Kidney (tissue), 14 donors: Measurements from ENCODE around the gene CDK5RAP1. TPM values are rescaled to one million over a fixed set of nuclear protein-coding genes. Genes with fewer than 3 reads are reported as not detected.

ENCODE experiments used
- DNase-seq, 5 donors: peaks; one replicate each; pipeline ENCODE4 v3.0.0-alpha.2; 2013 to 2020
- FAIRE-seq: peaks from 2 replicates; lab custom pipeline; 2012; peaks lifted over from hg19 to GRCh38; lab: Jason Lieb, UNC
- H3K27ac ChIP-seq, 2 donors: one replicate each; pipeline ENCODE4 v1.7.0; 2013; ENCODE audit warnings: low read depth in 2 of 2, low read length in 2 of 2, inconsistent platforms in 1 of 2
- H3K27me3 ChIP-seq: one replicate; pipeline ENCODE4 v1.7.1; 2013; ENCODE audit warnings: low read length, inconsistent platforms; ENCODE audit not compliant: control insufficient read depth, insufficient read depth
- H3K36me3 ChIP-seq, 3 donors: one replicate each; pipeline versions ENCODE4 v1.7.0 to v1.7.1; 2013; ENCODE audit warnings: low read length in 3 of 3, control low read depth in 1 of 3, inconsistent platforms in 1 of 3; ENCODE audit not compliant: insufficient read depth in 3 of 3, control insufficient read depth in 2 of 3
- H3K4me1 ChIP-seq, 3 donors: one replicate each; pipeline versions ENCODE4 v1.7.0 to v1.7.1; 2013; ENCODE audit warnings: low read length in 3 of 3, inconsistent platforms in 1 of 3, low read depth in 1 of 3; ENCODE audit not compliant: control insufficient read depth in 2 of 3, insufficient read depth in 2 of 3
- H3K4me3 ChIP-seq, 3 donors: one replicate each; pipeline versions ENCODE4 v1.7.0 to v1.8.1; 2013; ENCODE audit warnings: low read length in 3 of 3, control low read depth in 1 of 3, inconsistent platforms in 1 of 3
- H3K9ac ChIP-seq, 3 donors: one replicate each; pipeline versions ENCODE4 v1.7.0 to v1.7.1; 2013; ENCODE audit warnings: low read length in 3 of 3, control low read depth in 1 of 3, inconsistent platforms in 1 of 3
- H3K9me3 ChIP-seq, 3 donors: one replicate each; pipeline versions ENCODE4 v1.7.0 to v1.7.1; 2013; ENCODE audit warnings: low read length in 3 of 3, control low read depth in 1 of 3, inconsistent platforms in 1 of 3; ENCODE audit not compliant: control insufficient read depth in 2 of 3, insufficient read depth in 1 of 3
- intact Hi-C: fragments of 100-400 bp; cut with DNase I; formaldehyde crosslinking; loops from one replicate; pipeline ENCODE4 v1.11.1; 2022
- polyA plus RNA-seq: library from polyadenylated mRNA; stranded (reverse); fragments of 350-450 nt; fragmentation: Illumina TruSeq; extraction: RNeasy Lipid Tissue Mini Kit (QIAGEN cat#74804); gene quantifications from one replicate; pipeline ENCODE4 v1.2.3, GENCODE V29; 2014; ENCODE audit warnings: low read depth, low replicate concordance; ENCODE audit not compliant: insufficient read depth
- total RNA-seq: library from RNA; stranded (reverse); fragmentation: NEBNext Ultra II Directional; extraction: Animal tissue kit (Norgen Biotek cat#: 25700); gene quantifications from one replicate; pipeline ENCODE4 v1.2.1, GENCODE V29; 2021
- TF ChIP-seq, protein P1 (sequence below): IDR thresholded peaks from 3 replicates; pipeline ENCODE4 v1.5.1; 2012; ENCODE audit warnings: mild to moderate bottlenecking, moderate library complexity, borderline replicate concordance; ENCODE audit not compliant: insufficient read depth; ENCODE audit errors: extremely low read depth
- donor health status: control.
- donor health status: control.
- donor health status: control.
- donor health status: control.
- donor health status: control.
- donor health status: DM: yes; HTN: yes; CAD: no.
- donor health status: Normal renal cell carcinoma (clear cell type).

Gene CDK5RAP1
- total and polyA plus RNA-seq, 2 donors from 2014 or later, result 25.2 to 34.4 TPM

DNA sequence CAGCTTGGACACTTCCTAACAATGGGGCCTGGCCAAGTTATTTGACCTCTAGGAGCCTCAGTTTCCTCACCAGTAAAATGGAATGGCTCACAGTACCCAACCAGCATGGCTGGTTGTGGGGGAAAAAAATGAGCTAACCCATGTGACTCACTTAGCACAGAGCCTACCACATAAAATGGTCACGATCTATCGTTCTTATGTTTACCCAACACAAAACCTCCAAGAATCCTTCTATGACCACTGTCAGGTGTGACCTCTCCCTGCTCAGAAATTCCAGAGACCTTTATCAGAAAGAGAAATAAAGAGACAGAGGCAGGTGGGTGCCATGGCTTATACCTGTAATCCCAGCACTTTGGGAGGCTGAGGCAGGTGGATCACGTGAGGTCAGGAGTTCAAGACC is 78.9 kb downstream of the CDK5RAP1 start:
- TF ChIP-seq, protein P1, sequence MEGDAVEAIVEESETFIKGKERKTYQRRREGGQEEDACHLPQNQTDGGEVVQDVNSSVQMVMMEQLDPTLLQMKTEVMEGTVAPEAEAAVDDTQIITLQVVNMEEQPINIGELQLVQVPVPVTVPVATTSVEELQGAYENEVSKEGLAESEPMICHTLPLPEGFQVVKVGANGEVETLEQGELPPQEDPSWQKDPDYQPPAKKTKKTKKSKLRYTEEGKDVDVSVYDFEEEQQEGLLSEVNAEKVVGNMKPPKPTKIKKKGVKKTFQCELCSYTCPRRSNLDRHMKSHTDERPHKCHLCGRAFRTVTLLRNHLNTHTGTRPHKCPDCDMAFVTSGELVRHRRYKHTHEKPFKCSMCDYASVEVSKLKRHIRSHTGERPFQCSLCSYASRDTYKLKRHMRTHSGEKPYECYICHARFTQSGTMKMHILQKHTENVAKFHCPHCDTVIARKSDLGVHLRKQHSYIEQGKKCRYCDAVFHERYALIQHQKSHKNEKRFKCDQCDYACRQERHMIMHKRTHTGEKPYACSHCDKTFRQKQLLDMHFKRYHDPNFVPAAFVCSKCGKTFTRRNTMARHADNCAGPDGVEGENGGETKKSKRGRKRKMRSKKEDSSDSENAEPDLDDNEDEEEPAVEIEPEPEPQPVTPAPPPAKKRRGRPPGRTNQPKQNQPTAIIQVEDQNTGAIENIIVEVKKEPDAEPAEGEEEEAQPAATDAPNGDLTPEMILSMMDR, result no peak
- Histone ChIP-seq H3K4me3 (no peak overlapping the region), H3K27ac (no peak overlapping the region), H3K9me3 (no peaks in the 10 kb centered on the region), H3K9ac (no peak overlapping the region), H3K4me1 (no peaks in the 10 kb centered on the region), H3K36me3 (no peaks in the 10 kb centered on the region), H3K27me3 (no peaks in the 10 kb centered on the region)
- intact Hi-C loops, result no loop called here
- FAIRE-seq, result no peak
- DNase-seq, result no peak

DNA sequence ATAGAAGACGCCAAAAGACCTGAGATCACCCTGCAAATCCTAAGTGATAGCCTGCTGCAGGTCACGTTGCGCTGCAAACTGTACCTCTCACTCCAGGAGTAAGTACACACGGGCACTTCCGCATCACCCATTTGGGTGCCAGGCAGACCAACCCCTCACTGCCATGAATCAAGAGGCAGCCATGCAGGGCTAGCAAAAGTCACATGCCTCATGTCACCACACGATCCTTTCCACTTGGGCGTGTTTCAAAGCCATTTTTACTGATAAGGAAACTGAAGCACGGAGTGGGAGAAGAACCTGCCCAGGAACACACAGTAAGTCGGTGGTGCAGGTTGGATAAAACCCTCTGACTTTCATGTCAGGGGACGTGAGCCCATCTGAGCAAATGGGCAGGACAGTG is 81.3 kb downstream of the CDK5RAP1 start:
- no peak overlapping the region for H3K4me3 ChIP-seq
- H3K9ac ChIP-seq, result no peak overlapping the region
- TF ChIP-seq, protein P1, result no peak
- DNase-seq, result no peak
- H3K27ac ChIP-seq, result no peak overlapping the region
- no peaks in the 10 kb centered on the region for H3K36me3 ChIP-seq
- no peaks in the 10 kb centered on the region for H3K4me1 ChIP-seq
- no peaks in the 10 kb centered on the region for H3K27me3 ChIP-seq
- intact Hi-C loops, result no loop called here
- FAIRE-seq, result no peak
- H3K9me3 ChIP-seq, result no peaks in the 10 kb centered on the region

DNA sequence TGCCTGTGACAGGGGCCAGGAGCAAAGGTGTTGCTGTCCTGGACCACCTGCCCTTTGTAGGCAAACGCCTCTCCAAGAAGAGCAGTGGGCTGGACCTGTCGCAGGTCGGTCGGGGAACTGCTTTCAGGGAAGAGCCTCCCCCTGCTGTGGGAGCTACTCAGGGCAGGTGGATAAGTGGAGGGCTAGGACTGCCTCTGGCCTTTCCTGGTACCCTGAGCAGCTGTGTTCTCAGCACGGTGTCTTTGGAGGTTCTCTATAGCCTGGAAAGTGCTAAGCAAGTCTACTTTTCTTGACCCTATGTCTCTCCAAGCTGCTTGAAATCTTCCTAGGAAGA is 83.3 kb downstream of the CDK5RAP1 start:
- no peaks in the 10 kb centered on the region for H3K4me1 ChIP-seq
- H3K4me3 ChIP-seq, result no peak overlapping the region
- H3K9me3 ChIP-seq, result no peaks in the 10 kb centered on the region
- H3K27me3 ChIP-seq, result no peaks in the 10 kb centered on the region
- DNase-seq (no peak), FAIRE-seq (no peak)
- TF ChIP-seq, protein P1, result no peak
- no peak overlapping the region for H3K9ac ChIP-seq
- H3K36me3 ChIP-seq, result no peaks in the 10 kb centered on the region
- intact Hi-C loops, result no loop called here
- H3K27ac ChIP-seq, result no peak overlapping the region

DNA sequence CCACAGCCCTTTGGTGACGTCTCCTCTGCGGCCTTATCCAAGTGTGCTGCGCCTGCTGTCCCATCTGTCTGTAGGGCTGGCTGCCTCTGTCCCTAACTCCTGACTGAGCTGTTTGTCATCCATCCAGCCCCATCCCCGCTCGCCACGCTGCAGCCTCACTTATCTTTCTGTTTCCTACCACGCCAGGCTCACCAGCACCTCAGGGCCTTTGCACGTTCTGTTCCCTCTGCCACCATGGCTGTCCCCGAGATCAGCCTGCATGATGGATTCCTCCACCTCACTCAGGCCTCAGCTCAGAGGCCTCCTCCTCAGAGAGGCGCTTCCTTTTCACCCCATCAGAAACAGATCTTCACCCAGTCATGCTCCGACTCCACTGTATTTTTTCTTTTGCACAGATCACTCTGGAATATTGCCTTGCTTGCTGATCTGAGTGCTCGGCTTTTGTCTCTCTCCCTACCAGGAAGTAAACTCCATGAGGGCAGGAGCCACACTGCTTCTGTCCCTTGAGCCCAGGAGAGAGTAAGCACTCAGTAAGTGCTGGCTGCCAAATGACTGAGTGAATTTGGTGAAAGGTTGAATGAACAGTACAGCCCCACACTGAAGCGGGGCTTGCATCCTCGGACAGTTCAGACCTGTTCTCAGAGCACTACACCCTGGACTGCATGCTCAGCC is 83.8 kb downstream of the CDK5RAP1 start:
- TF ChIP-seq, protein P1, result no peak
- Histone ChIP-seq H3K36me3 (no peaks in the 10 kb centered on the region), H3K4me1 (no peaks in the 10 kb centered on the region), H3K9ac (no peak overlapping the region), H3K4me3 (no peak overlapping the region), H3K27me3 (no peaks in the 10 kb centered on the region), H3K27ac (no peak overlapping the region), H3K9me3 (no peaks in the 10 kb centered on the region)
- intact Hi-C loops, result no loop called here
- FAIRE-seq (no peak), DNase-seq (no peak)
